HG03432 (cell line): ENCODE data around the gene NINL.
"Not testable (repeated sequence)": the region's sequence is repeated elsewhere in the genome, so short reads cannot be mapped to it uniquely, and the experiment has no call there.

Experiments
- ATAC-seq: cut with Tn5 transposase; IDR thresholded peaks from one replicate; pipeline ENCODE4 v1.9.1; 2021; ENCODE audit warnings: mild to moderate bottlenecking, moderate library complexity; ENCODE audit not compliant: unreplicated experiment

Gene NINL

DNA sequence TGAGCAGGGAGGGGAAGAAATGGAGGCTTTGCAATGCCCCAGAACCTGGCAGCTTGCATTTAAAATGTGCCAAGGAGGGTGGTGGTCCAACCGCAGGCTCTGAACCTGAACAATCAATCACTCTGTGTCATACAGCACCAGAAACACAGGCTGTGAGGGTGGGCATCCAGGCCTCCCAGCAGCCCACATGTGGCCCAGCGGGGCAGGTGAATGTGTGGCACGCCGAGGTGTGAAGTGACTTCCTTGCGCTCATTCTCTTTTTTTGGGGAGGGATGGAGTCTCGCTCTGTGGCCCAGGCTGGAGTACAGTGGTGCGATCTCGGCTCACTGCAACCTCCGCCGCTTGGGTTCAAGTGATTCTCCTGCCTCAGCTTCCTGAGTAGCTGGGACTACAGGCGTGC is 97.4 kb downstream of the NINL start:
- ATAC-seq = no peak

- ATAC-seq = no peak
These were observed 98.0 kb downstream of the NINL start for GRCh38 chr20:25487306-25487705.

- ATAC-seq = no peak
These were observed 99.0 kb downstream of the NINL start for GRCh38 chr20:25486377-25486776.

- no peak for ATAC-seq
These were observed 99.5 kb downstream of the NINL start for GRCh38 chr20:25485872-25486271.

DNA sequence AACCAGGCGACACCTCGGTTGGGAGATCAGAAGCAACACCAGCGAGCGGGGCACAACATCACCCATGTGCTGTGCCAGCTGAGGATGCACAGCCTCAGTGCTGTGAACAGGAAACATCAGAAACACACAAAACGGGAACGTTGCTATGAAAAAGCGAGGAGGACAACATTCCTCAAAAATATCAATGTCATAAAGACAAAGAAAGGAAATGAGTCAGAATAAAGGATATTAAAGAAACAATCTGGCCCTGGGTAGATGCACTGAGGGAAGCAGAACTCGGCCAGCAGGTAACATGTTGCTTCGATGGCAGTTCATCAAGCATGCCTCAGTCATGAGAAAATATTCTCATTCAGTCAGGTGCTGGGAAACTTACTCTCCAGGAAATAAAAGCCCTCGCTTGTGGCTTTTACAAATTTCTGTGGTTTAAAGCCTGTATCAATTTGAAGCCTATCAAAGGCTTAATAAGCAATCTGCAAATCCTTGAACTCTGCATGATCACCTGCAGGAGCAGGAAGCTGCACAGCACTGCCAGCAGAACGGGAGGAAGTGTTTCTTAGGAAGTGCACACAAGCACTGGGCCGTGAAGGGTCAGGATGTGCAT is 100.3 kb downstream of the NINL start:
- ATAC-seq = no peak

DNA sequence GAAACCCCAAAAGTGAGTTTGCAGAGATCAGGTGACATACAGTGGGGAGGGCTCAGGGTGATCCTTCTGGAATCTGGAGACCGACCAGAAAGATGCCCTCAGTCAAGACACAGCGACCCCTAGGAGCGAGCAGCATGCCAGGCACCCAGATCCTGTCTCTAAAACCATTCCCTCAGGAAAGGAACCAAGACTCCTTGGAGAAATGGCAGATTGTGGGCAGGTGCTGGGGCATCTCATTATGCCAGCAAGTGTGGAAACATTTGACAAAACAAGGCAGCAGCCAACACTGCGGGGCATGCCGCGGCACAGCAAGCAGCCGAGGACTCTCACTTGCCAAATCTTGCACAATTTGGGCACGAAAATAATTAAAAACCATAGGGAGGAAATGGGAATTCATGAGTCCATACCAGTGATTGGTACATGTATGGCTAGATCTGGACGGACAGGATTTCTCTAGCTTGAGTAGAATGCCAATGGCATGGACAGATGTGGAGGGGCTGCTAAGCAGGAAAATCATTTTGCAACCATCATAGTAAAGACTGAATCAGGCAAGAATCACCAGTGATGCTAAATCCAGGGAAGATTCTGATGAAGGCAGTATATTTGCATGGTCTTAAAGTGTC is 101.0 kb downstream of the NINL start:
- no peak for ATAC-seq

DNA sequence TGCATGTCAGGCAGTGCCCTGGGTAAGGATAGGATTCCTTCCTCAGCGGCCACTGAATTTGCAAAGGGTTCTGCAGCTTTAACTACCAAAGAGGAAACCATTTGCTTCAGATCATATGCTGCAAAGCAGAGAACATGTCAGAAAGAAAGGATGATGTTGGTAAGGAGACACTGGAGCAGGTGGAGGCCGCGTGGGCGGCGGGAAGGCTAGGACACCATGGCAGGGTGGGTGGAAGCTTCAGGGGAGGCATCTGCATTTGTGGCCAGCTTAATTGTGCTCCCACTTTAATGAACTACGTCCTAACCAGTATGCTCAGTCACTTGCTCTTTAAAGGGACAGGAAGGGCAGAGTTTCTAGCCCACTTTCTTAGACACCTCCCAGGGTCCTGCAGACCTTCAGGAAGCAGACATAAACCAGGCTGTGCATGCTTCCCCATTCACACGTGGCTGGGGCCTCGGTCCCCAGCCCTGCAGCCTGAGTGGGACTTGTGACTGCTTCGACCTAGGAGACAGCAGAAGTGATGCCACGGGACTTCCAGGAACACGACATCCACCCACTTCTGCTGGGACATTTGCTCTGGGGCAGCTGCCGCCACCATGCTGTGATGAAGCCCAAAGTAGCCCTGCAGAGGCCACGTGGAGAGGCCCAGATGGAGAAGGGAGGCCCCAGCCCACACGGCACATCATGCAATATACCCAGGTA is 101.7 kb downstream of the NINL start:
- no peak for ATAC-seq

GRCh38 chr20:25481918-25482253 is 103.4 kb downstream of the NINL start:
- no peak for ATAC-seq

DNA sequence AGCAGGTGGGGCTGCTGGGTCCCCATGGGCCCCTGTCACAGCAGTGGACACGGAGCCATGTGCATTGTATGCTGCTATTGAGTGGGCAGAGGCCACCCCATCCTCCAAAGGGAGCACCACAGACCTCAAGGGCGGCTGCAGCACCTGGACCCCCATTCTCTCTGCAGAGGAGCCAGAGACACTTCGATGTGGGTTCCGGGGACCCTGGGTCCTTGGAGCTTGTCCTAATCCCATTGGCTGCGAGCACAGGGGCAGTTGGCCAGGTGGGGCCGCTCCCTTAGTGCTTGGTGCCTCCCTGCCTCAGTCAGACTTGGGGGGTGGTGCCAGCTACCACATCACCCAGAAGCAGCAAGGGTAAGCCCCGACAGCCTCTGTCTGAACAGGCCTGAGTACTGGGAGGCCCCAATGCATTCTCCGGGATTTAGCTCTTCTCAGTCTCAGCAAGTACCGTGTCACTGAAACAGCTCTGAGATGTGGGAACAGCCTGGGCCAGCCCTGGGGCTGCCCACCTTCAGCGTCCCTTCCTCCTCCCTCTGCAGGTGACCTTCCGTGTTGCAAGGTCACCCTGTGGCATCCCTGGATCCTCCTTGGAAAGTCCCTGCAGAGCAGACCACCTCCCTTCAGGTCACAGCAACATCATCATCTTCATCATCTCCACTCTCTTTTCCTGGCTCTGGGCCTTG is 104.0 kb downstream of the NINL start:
- no peak for ATAC-seq

DNA sequence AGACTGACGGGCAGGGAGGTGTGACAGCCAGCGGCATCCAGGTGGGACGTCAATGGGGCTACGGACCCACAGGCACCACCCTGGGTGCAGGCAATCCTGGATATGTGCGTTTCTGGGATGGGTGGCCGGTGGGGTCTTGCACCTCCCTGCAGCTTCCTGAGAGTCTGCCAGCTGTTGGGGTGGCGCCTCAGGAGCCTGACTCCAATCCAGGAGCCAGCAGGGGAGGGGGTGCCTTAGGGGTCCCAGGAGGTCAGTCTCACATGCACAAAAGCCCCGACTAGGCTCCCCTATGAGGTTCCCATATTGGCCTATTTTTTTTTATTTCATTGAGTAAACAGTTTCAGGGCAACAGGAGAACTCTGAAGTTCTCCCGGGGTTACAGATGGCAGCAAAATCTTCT is 104.5 kb downstream of the NINL start:
- ATAC-seq = no peak

GRCh38 chr20:25480156-25480555 is 105.2 kb downstream of the NINL start:
- no peak for ATAC-seq

GRCh38 chr20:25479638-25480037 is 105.7 kb downstream of the NINL start:
- no peak for ATAC-seq

DNA sequence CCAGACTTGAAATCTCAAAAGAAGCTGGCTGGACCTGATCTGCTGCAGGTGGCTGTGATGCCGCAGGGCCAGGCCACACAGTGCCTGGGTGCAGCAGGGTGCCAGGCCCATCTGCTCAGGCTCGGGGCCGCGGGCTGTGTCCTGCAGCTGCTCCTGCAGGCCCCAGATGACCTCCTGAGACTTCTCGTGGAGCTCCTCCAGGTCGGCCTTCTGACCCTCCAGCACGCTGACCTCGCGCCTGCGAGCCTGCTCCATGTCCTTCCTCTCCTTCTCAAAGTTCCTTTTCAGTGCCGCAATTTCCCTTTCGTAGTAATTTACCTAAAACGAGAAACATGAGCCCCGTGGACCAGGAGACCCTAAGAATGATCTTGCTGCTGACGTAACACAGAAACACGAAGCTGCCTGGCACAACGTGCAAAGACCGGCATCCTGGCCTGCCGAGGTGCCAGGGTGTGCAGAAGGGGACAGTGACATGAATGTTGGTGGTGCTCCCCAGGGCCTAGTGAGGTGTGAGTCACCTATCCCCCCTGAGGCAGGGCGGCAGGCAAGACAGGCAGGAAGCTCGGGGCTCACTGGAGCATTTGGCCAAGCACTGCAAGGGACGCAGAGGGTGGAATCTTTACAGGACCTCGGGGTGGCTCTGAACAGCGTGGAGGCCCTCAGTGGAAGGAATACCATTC is 106.3 kb downstream of the NINL start:
- no peak for ATAC-seq

DNA sequence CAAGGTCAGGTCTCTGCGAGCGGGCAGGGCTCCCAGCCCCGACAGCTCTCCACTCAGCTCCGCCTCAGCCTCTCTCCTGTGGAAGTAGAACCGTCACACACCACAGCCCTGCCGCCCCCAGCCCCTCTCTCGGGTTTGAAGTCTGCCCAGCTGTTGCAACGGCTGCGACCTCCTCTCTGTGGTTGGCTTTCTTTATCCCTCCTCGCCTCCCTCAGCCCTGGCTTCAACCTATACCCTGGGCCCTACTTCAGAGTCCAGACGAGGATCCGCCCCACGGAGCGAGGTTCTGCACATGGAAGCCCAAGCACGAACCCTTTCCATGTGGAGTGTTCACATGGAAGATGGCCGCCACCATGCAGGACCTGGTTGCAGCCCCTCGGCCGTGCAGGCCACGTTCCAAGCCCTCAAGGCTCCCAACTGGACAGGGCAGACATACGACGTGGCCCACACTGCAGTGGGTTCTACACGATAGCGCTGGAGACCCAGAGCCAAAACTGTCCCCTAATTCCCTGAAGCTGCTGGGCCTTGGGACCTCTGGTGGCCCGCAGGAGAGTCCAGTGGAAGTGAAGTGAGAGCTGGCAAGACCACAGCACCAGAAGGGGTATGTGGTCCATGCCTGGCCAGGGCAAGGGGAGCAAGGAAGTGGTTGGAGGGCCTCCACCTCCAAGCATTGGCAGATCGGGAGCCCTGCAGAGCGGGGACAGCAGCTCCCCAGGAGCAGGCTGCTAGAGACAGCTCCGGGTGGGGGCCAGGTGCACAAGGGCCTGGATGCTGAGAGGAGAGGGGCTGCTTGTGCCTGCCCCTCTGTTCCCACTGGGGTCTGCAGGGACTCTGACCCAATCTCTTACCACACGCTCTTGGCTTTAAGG is 108.1 kb downstream of the NINL start:
- ATAC-seq = no peak

- ATAC-seq = no peak
These were observed 109.0 kb downstream of the NINL start for GRCh38 chr20:25476106-25477013.

DNA sequence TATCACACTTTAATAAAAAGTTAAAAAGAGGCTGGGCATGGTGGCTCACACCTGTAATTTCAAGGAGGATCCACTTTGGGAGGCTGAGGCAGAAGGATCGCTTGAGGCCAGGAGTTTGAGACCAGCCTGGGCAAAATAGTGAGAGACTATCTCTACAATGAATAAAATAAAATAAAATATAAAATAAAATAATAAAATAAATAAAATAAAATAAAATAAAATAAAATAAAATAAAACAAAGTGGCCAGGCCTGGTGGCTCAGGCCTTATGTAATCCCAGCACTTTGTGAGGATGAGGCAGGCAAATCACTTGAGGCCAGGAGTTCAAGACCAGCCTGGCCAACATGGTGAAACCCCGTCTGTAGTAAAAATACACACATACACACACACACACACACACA is 112.0 kb downstream of the NINL start:
- ATAC-seq = not testable (repeated sequence)

GRCh38 chr20:25471020-25471419 is 114.3 kb downstream of the NINL start:
- no peak for ATAC-seq

DNA sequence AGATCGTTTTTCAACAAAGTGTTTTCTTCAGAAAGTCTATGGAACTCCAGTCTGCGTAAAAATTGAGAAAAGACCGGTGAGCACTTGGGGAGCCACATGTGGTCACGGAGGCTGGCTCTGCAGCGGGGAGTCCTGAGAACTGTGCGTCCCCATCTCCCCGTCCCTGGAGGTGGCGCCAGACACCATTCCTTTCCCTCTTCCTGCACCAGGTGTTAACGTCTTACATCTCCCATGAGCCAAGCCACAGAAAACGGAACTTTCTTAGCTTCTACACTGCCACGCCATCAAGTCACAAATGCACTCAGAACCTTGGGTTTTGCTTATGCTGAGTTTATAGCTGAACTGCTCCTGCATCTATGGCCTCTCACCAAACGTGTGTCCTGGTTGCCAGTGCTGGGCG is 115.3 kb downstream of the NINL start:
- peak; percentile 74 for ATAC-seq

DNA sequence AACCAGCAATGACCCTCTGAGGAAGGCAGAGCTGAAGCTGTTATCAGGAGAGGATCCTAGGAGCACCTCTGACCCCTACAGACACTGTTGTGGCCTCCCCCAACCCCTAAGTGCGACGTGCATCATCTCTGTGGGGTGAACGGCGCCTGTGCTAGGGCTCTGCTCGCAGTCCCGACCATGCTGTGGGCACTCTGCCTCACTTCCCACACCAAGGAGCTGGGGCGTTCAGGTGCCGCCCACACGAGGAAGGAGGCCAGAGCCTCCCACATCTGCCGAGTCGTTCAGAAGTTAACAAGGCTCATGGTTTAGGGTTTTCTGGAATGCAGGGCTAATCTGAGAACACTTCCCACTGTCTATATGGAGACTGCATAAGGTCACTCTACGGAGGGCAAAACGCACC is 115.8 kb downstream of the NINL start:
- ATAC-seq = no peak
